HepG2 (cell line): ENCODE measurements around the gene ADAMTS17. TPM values are rescaled to one million over a fixed set of nuclear protein-coding genes. Genes with fewer than 3 reads are reported as not detected.

Experiments used
- ATAC-seq: fragments of 200-7000 bp; cut with Tn5 transposase; 3 replicates; pipeline ENCODE4 v1.9.1; 2020; ENCODE audit warnings: mild to moderate bottlenecking, moderate library complexity
- BruUV-seq: library from RNA; stranded (reverse); fragments of 400-500 nt; replicated peaks from 2 replicates; lab custom pipeline; 2021; lab: Mats Ljungman, UMichigan
- CTCF ChIA-PET: fragments of 300-600 bp; formaldehyde crosslinking; extraction: SDS; loops from one replicate; lab custom pipeline; 2021; ENCODE audit warnings: low total read pairs, inconsistent platforms, low intra/inter-chr PET ratio; lab: Yijun Ruan, JAX
- POLR2A ChIA-PET: fragments of 350-600 bp; sonication (Branson Sonifier 250); formaldehyde crosslinking; loops from one replicate; lab custom pipeline; 2020; ENCODE audit warnings: antibody characterized with exemption, inconsistent platforms; lab: Yijun Ruan, JAX
- DNase-seq: peaks from one replicate; pipeline ENCODE4 v3.0.0-alpha.2; 2015; ENCODE audit warnings: low spot score
- FAIRE-seq: peaks from 3 replicates; lab custom pipeline; 2011; peaks lifted over from hg19 to GRCh38; lab: Jason Lieb, UNC
- H2AFZ ChIP-seq: one replicate; pipeline ENCODE4 v1.6.1; 2011; ENCODE audit warnings: low read length, inconsistent platforms
- H3K27ac ChIP-seq: fragments of 300-600 bp; 3 replicates; pipeline ENCODE4 v1.8.0; 2011; ENCODE audit warnings: mixed run types, mild to moderate bottlenecking, mixed read lengths, low read length, inconsistent platforms; ENCODE audit not compliant: insufficient read depth; ENCODE audit errors: extremely low read length
- H3K27me3 ChIP-seq, 2 experiments: fragments of 200-600 bp in 1 of 2; 2 replicates in 1 of 2; 3 replicates in 1 of 2; pipeline versions ENCODE4 v1.6.0 to v1.8.0; 2011; ENCODE audit warnings: low read length in 2 of 2, mild to moderate bottlenecking in 2 of 2, moderate library complexity in 2 of 2, inconsistent platforms in 1 of 2; ENCODE audit not compliant: insufficient read depth in 2 of 2, control insufficient read depth in 1 of 2
- H3K36me3 ChIP-seq, 2 experiments: fragments of 200-600 bp in 1 of 2; replicated peaks in 1 of 2; 2 replicates in 1 of 2; 3 replicates in 1 of 2; pipeline versions ENCODE4 v1.5.1 to v1.8.0; 2011; ENCODE audit warnings: low read length in 2 of 2, inconsistent platforms in 1 of 2; ENCODE audit not compliant: insufficient read depth in 2 of 2, control insufficient read depth in 1 of 2
- H3K4me1 ChIP-seq: 2 replicates; pipeline ENCODE4 v1.5.1; 2012; ENCODE audit warnings: low read length, inconsistent platforms; ENCODE audit not compliant: insufficient read depth
- H3K4me2 ChIP-seq: 2 replicates; pipeline ENCODE4 v1.6.0; 2011; ENCODE audit warnings: low read depth, low read length, inconsistent platforms
- H3K4me3 ChIP-seq, 3 experiments: fragments of 200-600 bp in 1 of 3; sonication (generic), shearing (Covaris generic) in 1 of 3; replicated peaks in 1 of 3; 2 replicates each; pipeline ENCODE4 v1.5.1; 2011 to 2016; ENCODE audit warnings: low read length in 3 of 3, inconsistent platforms in 2 of 3, low read depth in 2 of 3, mild to moderate bottlenecking in 2 of 3, control low read depth in 1 of 3, mixed read lengths in 1 of 3; ENCODE audit not compliant: insufficient read depth in 1 of 3
- H3K79me2 ChIP-seq: one replicate; pipeline ENCODE4 v1.6.1; 2011; ENCODE audit warnings: low read length, inconsistent platforms; ENCODE audit not compliant: insufficient read depth
- H3K9ac ChIP-seq: 2 replicates; pipeline ENCODE4 v1.6.0; 2011; ENCODE audit warnings: mild to moderate bottlenecking, low read depth, low read length, inconsistent platforms; ENCODE audit not compliant: insufficient read depth
- H3K9me3 ChIP-seq: 2 replicates; pipeline ENCODE4 v1.5.1; 2012; ENCODE audit warnings: mild to moderate bottlenecking, low read length
- H4K20me1 ChIP-seq: 2 replicates; pipeline ENCODE4 v1.6.0; 2011; ENCODE audit warnings: inconsistent platforms, mild to moderate bottlenecking, low read length, moderate library complexity; ENCODE audit not compliant: insufficient read depth
- ARNT ChIP-seq: fragments of 450-650 bp; IDR thresholded peaks from 2 replicates; pipeline ENCODE4 v1.6.1; 2017
- FOXC1 ChIP-seq: sonication (generic); formaldehyde crosslinking; IDR thresholded peaks from 2 replicates; pipeline ENCODE4 v1.8.0; 2022; ENCODE audit warnings: mild to moderate bottlenecking, missing genetic modification reagents, borderline replicate concordance
- MEIS2 ChIP-seq: sonication (generic); formaldehyde crosslinking; IDR thresholded peaks from 2 replicates; pipeline ENCODE4 v1.9.0; 2021; ENCODE audit warnings: mild to moderate bottlenecking, missing genetic modification reagents
- NFE2L2 ChIP-seq: fragments of 150-350 bp; IDR thresholded peaks from 2 replicates; pipeline ENCODE4 v1.6.1; 2014; ENCODE audit warnings: low read length
- NFIC ChIP-seq: IDR thresholded peaks from 2 replicates; pipeline ENCODE4 v1.6.1; 2012; ENCODE audit warnings: mild to moderate bottlenecking, low read length, inconsistent platforms
- TFDP2 ChIP-seq: sonication (generic); formaldehyde crosslinking; IDR thresholded peaks from 2 replicates; pipeline ENCODE4 v1.4.0; 2020; ENCODE audit warnings: missing genetic modification reagents
- ZNF432 ChIP-seq: sonication (generic); formaldehyde crosslinking; IDR thresholded peaks from 2 replicates; pipeline ENCODE4 v1.5.0; 2020; ENCODE audit warnings: missing genetic modification reagents, mild to moderate bottlenecking, borderline replicate concordance
- ZNF577 ChIP-seq: sonication (generic); formaldehyde crosslinking; IDR thresholded peaks from 2 replicates; pipeline ENCODE4 v1.4.0; 2020; ENCODE audit warnings: mild to moderate bottlenecking, low read depth, missing genetic modification reagents, borderline replicate concordance
- ZNF674 ChIP-seq: sonication (generic); formaldehyde crosslinking; IDR thresholded peaks from 2 replicates; pipeline ENCODE4 v1.5.0; 2020; ENCODE audit warnings: low read depth, mild to moderate bottlenecking, missing genetic modification reagents
- ZUFSP ChIP-seq: sonication (generic); formaldehyde crosslinking; IDR thresholded peaks from 2 replicates; pipeline ENCODE4 v1.9.0; 2021; ENCODE audit warnings: missing genetic modification reagents, mild to moderate bottlenecking, borderline replicate concordance
- WGBS: methylation state at CpG from one replicate; pipeline ENCODE4 v1.1.6; 2017; ENCODE audit warnings: low lambda C conversion rate; 5-methylcytosine and 5-hydroxymethylcytosine counted together
- in situ Hi-C: cut with HindIII; loops from 2 replicates; pipeline ENCODE4 v1.10.0; 2017; ENCODE audit warnings: low pct_unique_long_range_greater_than_20kb; ENCODE audit not compliant: extremely low pct_ligation_motif_present
- intact Hi-C: fragments of 100-400 bp; cut with micrococcal nuclease; formaldehyde crosslinking; loops from one replicate; pipeline ENCODE4 v1.10.0; 2022; ENCODE audit not compliant: unreplicated experiment
- polyA plus RNA-seq, 8 experiments: library from polyadenylated mRNA; depleted of rRNA in 3 of 8; stranded (reverse) in 7 of 8; unstranded in 1 of 8; fragments of >200 nt; fragmentation: Illumina TruSeq in 4 of 8; extraction: Trizol in 4 of 8; gene quantifications; 2 replicates each; pipeline versions ENCODE4 v1.2.1 to v1.2.3, GENCODE V29; 2011 to 2016; ENCODE audit warnings: low read depth in 4 of 8, missing spikeins in 1 of 8, mixed read lengths in 1 of 8; ENCODE audit not compliant: insufficient read depth in 1 of 8
- total RNA-seq, 5 experiments: library from RNA; depleted of rRNA; stranded (reverse); fragments of >200 nt; fragmentation: Illumina TruSeq; extraction: Trizol; gene quantifications; 2 replicates each; pipeline ENCODE4 v1.2.3, GENCODE V29; 2016; ENCODE audit warnings: low read depth in 1 of 5
- TF ChIP-seq, protein P1 (sequence below): sonication (generic); formaldehyde crosslinking; IDR thresholded peaks from 2 replicates; pipeline ENCODE4 v1.5.0; 2020; ENCODE audit warnings: mild to moderate bottlenecking, missing genetic modification reagents

ADAMTS17 gene
- total and polyA plus RNA-seq, 2 of the 13 experiments (the other 11 are each of a cell fraction or from before 2014, with no cell fraction given), result 0.02 to 0.04 TPM

GRCh38 chr15:99954361-99955180 is 387.2 kb downstream of the ADAMTS17 start:
- no peak for TF ChIP-seq NFIC
- peak; percentile 34; the same call in 1 of the 2 replicates for TF ChIP-seq NFE2L2
- H3K27ac ChIP-seq, result no peak overlapping the region
- no peaks in the 10 kb centered on the region; a peak in 1 of 5 replicates for H3K27me3 ChIP-seq
- WGBS, result 22% methylated on average over 10 of the region's 11 CpGs
- no TSS peak for BruUV-seq
- H4K20me1 ChIP-seq, result no peaks in the 10 kb centered on the region
- no peak overlapping the region for H3K4me2 ChIP-seq
- ChIA-PET POLR2A (no interaction called here), CTCF (no interaction called here)
- H3K4me3 ChIP-seq, result no peak overlapping the region
- no peak overlapping the region for H2AFZ ChIP-seq
- no peak for FAIRE-seq
- in situ Hi-C loops, result no loop called here
- no peaks in the 10 kb centered on the region for H3K9me3 ChIP-seq
- intact Hi-C loops, result no loop called here
- no peaks in the 10 kb centered on the region for H3K79me2 ChIP-seq
- no peak overlapping the region for H3K9ac ChIP-seq
- ATAC-seq, result peak; percentile 49
- H3K4me1 ChIP-seq, result no peaks in the 10 kb centered on the region
- no peaks in the 10 kb centered on the region for H3K36me3 ChIP-seq
- no peak for DNase-seq

DNA sequence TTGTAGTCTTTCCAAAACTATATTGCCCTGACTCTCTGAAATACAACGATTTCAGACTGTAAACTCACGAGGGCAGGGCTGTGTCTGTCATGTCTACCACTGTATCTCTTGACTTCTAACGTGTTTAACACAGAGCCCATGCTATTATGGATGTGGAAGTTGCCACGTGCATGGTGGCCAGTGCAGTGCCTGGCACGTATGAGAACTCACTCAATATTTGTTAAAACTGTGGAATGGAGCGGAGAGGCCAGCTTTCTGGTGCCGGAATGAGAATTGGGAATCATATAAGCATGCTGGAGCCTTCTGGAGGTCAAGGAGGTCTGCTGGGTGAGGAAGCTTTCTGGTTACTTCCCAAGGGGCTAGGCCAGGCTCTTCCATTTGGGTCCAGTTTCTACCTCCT is 387.9 kb downstream of the ADAMTS17 start:
- Histone ChIP-seq H3K4me1 (no peaks in the 10 kb centered on the region), H3K27ac (no peak overlapping the region), H3K9me3 (no peaks in the 10 kb centered on the region), H3K4me2 (no peak overlapping the region), H3K4me3 (no peak overlapping the region), H3K9ac (no peak overlapping the region), H4K20me1 (no peaks in the 10 kb centered on the region), H3K79me2 (no peaks in the 10 kb centered on the region), H2AFZ (no peak overlapping the region), H3K27me3 (no peaks in the 10 kb centered on the region; a peak in 1 of 5 replicates), H3K36me3 (no peaks in the 10 kb centered on the region)
- no peak for ATAC-seq
- 25% methylated on average over 7 of the region's 7 CpGs for WGBS
- POLR2A ChIA-PET, result no interaction called here
- no peak for FAIRE-seq
- intact Hi-C loops, result no loop called here
- CTCF ChIA-PET, result no interaction called here
- no TSS peak for BruUV-seq
- DNase-seq, result no peak
- in situ Hi-C loops, result no loop called here
- no peak for TF ChIP-seq ZNF432 (CRISPR knock-in tag)
- no peak for TF ChIP-seq TFDP2 (CRISPR knock-in tag)
- TF ChIP-seq MEIS2 (CRISPR knock-in tag), result no peak
- no peak for TF ChIP-seq ZUFSP (CRISPR knock-in tag)
- no peak for TF ChIP-seq ZNF674 (CRISPR knock-in tag)
- no peak for TF ChIP-seq FOXC1 (CRISPR knock-in tag)
- TF ChIP-seq ARNT, result no peak
- TF ChIP-seq ZNF577, result no peak
- TF ChIP-seq, protein P1, sequence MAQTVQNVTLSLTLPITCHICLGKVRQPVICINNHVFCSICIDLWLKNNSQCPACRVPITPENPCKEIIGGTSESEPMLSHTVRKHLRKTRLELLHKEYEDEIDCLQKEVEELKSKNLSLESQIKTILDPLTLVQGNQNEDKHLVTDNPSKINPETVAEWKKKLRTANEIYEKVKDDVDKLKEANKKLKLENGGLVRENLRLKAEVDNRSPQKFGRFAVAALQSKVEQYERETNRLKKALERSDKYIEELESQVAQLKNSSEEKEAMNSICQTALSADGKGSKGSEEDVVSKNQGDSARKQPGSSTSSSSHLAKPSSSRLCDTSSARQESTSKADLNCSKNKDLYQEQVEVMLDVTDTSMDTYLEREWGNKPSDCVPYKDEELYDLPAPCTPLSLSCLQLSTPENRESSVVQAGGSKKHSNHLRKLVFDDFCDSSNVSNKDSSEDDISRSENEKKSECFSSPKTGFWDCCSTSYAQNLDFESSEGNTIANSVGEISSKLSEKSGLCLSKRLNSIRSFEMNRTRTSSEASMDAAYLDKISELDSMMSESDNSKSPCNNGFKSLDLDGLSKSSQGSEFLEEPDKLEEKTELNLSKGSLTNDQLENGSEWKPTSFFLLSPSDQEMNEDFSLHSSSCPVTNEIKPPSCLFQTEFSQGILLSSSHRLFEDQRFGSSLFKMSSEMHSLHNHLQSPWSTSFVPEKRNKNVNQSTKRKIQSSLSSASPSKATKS (CRISPR knock-in tag), result no peak
